WTC11 (cell line): ENCODE data around the gene TELO2. TPM values are rescaled to one million over a fixed set of nuclear protein-coding genes. Genes with fewer than 3 reads are reported as not detected.

Experiments used
- ATAC-seq: fragments of 200-7000 bp; cut with Tn5 transposase; 2 replicates; pipeline ENCODE4 v1.10.0; 2021; ENCODE audit warnings: mild to moderate bottlenecking, moderate library complexity
- CTCF ChIA-PET: fragments of 300-600 bp; sonication (Branson Sonifier 250); formaldehyde crosslinking; loops from one replicate; lab custom pipeline; 2021; ENCODE audit warnings: antibody characterized with exemption; lab: Charles Lee
- POLR2A ChIA-PET: fragments of 350-600 bp; sonication (Branson Sonifier 250); formaldehyde crosslinking; loops from one replicate; lab custom pipeline; 2021; ENCODE audit warnings: antibody characterized with exemption; lab: Charles Lee
- DNase-seq: peaks from one replicate; pipeline ENCODE4 v3.0.0; 2021; ENCODE audit warnings: low spot score
- H3K27ac Mint-ChIP-seq: 2 replicates; pipeline ENCODE4 v1.8.0; 2021; ENCODE audit warnings: mixed read lengths
- H3K27me3 Mint-ChIP-seq: 2 replicates; pipeline ENCODE4 v1.8.0; 2021; ENCODE audit warnings: low read depth, mild to moderate bottlenecking, moderate library complexity, mixed read lengths
- H3K36me3 Mint-ChIP-seq: 2 replicates; pipeline ENCODE4 v1.8.0; 2021; ENCODE audit warnings: mixed read lengths
- H3K4me1 Mint-ChIP-seq: 2 replicates; pipeline ENCODE4 v1.8.0; 2022; ENCODE audit warnings: mixed read lengths
- H3K4me3 Mint-ChIP-seq: 2 replicates; pipeline ENCODE4 v1.8.0; 2021; ENCODE audit warnings: mild to moderate bottlenecking, moderate library complexity, mixed read lengths
- H3K9me3 Mint-ChIP-seq: 2 replicates; pipeline ENCODE4 v1.8.0; 2021; ENCODE audit warnings: mixed read lengths
- ATF2 ChIP-seq: sonication (generic); formaldehyde crosslinking; IDR thresholded peaks from 2 replicates; pipeline ENCODE4 v1.8.1; 2022; ENCODE audit warnings: low read depth, missing genetic modification reagents, borderline replicate concordance
- CDX4 ChIP-seq: fragments of 250-450 bp; sonication (Bioruptor Pico); IDR thresholded peaks from 2 replicates; pipeline ENCODE4 v1.9.0; 2021; ENCODE audit warnings: moderate library complexity, mild to moderate bottlenecking, inconsistent platforms, borderline replicate concordance
- E2F1 ChIP-seq: sonication (generic); formaldehyde crosslinking; IDR thresholded peaks from 2 replicates; pipeline ENCODE4 v1.8.0; 2022; ENCODE audit warnings: mild to moderate bottlenecking, missing genetic modification reagents
- E2F4 ChIP-seq: sonication (generic); formaldehyde crosslinking; IDR thresholded peaks from 2 replicates; pipeline ENCODE4 v1.8.1; 2022; ENCODE audit warnings: low read depth, mild to moderate bottlenecking, moderate library complexity, missing genetic modification reagents, borderline replicate concordance
- IRF2 ChIP-seq: sonication (generic); formaldehyde crosslinking; IDR thresholded peaks from 2 replicates; pipeline ENCODE4 v1.8.0; 2022; ENCODE audit warnings: low read depth, missing genetic modification reagents, borderline replicate concordance
- KAT7 ChIP-seq: sonication (generic); formaldehyde crosslinking; IDR thresholded peaks from 2 replicates; pipeline ENCODE4 v1.8.1; 2023; ENCODE audit warnings: missing genetic modification reagents, mild to moderate bottlenecking, borderline replicate concordance
- MAX ChIP-seq: sonication (generic); formaldehyde crosslinking; IDR thresholded peaks from 2 replicates; pipeline ENCODE4 v1.8.0; 2022; ENCODE audit warnings: mild to moderate bottlenecking, missing genetic modification reagents
- NFE2L1 ChIP-seq: sonication (generic); formaldehyde crosslinking; IDR thresholded peaks from 2 replicates; pipeline ENCODE4 v1.8.1; 2023; ENCODE audit warnings: missing genetic modification reagents
- NFYB ChIP-seq: sonication (generic); formaldehyde crosslinking; conservative IDR thresholded peaks from 2 replicates; pipeline ENCODE4 v1.8.0; 2022; ENCODE audit warnings: low read depth, missing genetic modification reagents
- PREB ChIP-seq: sonication (generic); formaldehyde crosslinking; IDR thresholded peaks from 2 replicates; pipeline ENCODE4 v1.8.1; 2022; ENCODE audit warnings: mild to moderate bottlenecking, missing genetic modification reagents, moderate library complexity, borderline replicate concordance
- SP1 ChIP-seq: sonication (generic); formaldehyde crosslinking; conservative IDR thresholded peaks from 2 replicates; pipeline ENCODE4 v1.8.1; 2022; ENCODE audit warnings: missing genetic modification reagents
- STAT6 ChIP-seq: sonication (generic); formaldehyde crosslinking; conservative IDR thresholded peaks from 2 replicates; pipeline ENCODE4 v1.8.1; 2023; ENCODE audit warnings: mild to moderate bottlenecking, low read depth, missing genetic modification reagents, moderate library complexity
- TEAD4 ChIP-seq: sonication (generic); formaldehyde crosslinking; IDR thresholded peaks from 2 replicates; pipeline ENCODE4 v1.8.0; 2022; ENCODE audit warnings: mild to moderate bottlenecking, missing genetic modification reagents
- USF2 ChIP-seq: sonication (generic); formaldehyde crosslinking; IDR thresholded peaks from 2 replicates; pipeline ENCODE4 v1.8.1; 2023; ENCODE audit warnings: mild to moderate bottlenecking, missing genetic modification reagents, moderate library complexity
- ZBTB21 ChIP-seq: sonication (generic); formaldehyde crosslinking; IDR thresholded peaks from 2 replicates; pipeline ENCODE4 v1.8.1; 2023; ENCODE audit warnings: mild to moderate bottlenecking, missing genetic modification reagents, borderline replicate concordance
- ZNF138 ChIP-seq: sonication (generic); formaldehyde crosslinking; conservative IDR thresholded peaks from 2 replicates; pipeline ENCODE4 v1.8.1; 2022; ENCODE audit warnings: mild to moderate bottlenecking, moderate library complexity, missing genetic modification reagents
- ZNF317 ChIP-seq: sonication (generic); formaldehyde crosslinking; IDR thresholded peaks from 2 replicates; pipeline ENCODE4 v1.8.1; 2023; ENCODE audit warnings: low read depth, mild to moderate bottlenecking, moderate library complexity, missing genetic modification reagents, borderline replicate concordance
- ZNF532 ChIP-seq: fragments of 250-450 bp; sonication (Bioruptor Pico); IDR thresholded peaks from 2 replicates; pipeline ENCODE4 v1.9.0; 2021; ENCODE audit warnings: mild to moderate bottlenecking, borderline replicate concordance
- total RNA-seq: library from RNA; stranded (reverse); gene quantifications from 3 replicates; pipeline ENCODE4 v1.2.3, GENCODE V29; 2021

The TELO2 gene
- total RNA-seq, 1 experiment from 2014 or later, result 86.7 TPM

- H3K27ac Mint-ChIP-seq, result no peak overlapping the region
- CTCF ChIA-PET, result no interaction called here
- H3K4me3 Mint-ChIP-seq, result no peak overlapping the region
- H3K27me3 Mint-ChIP-seq, result peaks cover 12% of the 10 kb centered on the region
- H3K36me3 Mint-ChIP-seq, result no peaks in the 10 kb centered on the region
- no peaks in the 10 kb centered on the region for H3K4me1 Mint-ChIP-seq
- H3K9me3 Mint-ChIP-seq, result no peaks in the 10 kb centered on the region
- ATAC-seq, result no peak
- no peak for TF ChIP-seq PREB (CRISPR knock-in tag)
- TF ChIP-seq ZNF138 (CRISPR knock-in tag), result no peak
- no peak for TF ChIP-seq IRF2
- TF ChIP-seq E2F1 (CRISPR knock-in tag), result no peak
- no peak for TF ChIP-seq ZBTB21
- no peak for TF ChIP-seq ZNF532 (CRISPR knock-in tag)
- no peak for DNase-seq
- POLR2A ChIA-PET, result no interaction called here
These were observed 6.4 kb upstream of the TELO2 start for GRCh38 chr16:1486551-1487390.

- Mint-ChIP-seq H3K4me1 (peaks cover 2% of the 10 kb centered on the region; the same call in 1 of the 2 replicates), H3K4me3 (no peak overlapping the region), H3K27ac (no peak overlapping the region), H3K27me3 (peaks cover 12% of the 10 kb centered on the region), H3K36me3 (no peaks in the 10 kb centered on the region), H3K9me3 (no peaks in the 10 kb centered on the region)
- ChIA-PET POLR2A (no interaction called here), CTCF (no interaction called here)
- DNase-seq, result no peak
- ATAC-seq, result no peak
- TF ChIP-seq ZBTB21, result no peak
- TF ChIP-seq NFE2L1 (CRISPR knock-in tag), result no peak
- TF ChIP-seq E2F4 (CRISPR knock-in tag), result no peak
- TF ChIP-seq TEAD4, result no peak
- no peak for TF ChIP-seq NFYB (CRISPR knock-in tag)
- TF ChIP-seq ZNF317 (CRISPR knock-in tag), result no peak
- no peak for TF ChIP-seq MAX
- TF ChIP-seq ATF2 (CRISPR knock-in tag), result no peak
- TF ChIP-seq KAT7 (CRISPR knock-in tag), result no peak
- no peak for TF ChIP-seq STAT6 (CRISPR knock-in tag)
- no peak for TF ChIP-seq CDX4
- TF ChIP-seq USF2, result no peak
- TF ChIP-seq SP1 (CRISPR knock-in tag), result no peak
These were observed 5.6 kb upstream of the TELO2 start for GRCh38 chr16:1487395-1488053.
